Mucosa of descending colon (tissue), 3 donors: Measurements from ENCODE around the gene UBE3A. TPM values are rescaled to one million over a fixed set of nuclear protein-coding genes. Genes with fewer than 3 reads are reported as not detected.

ENCODE experiments used
- ATAC-seq: fragments of 200-7000 bp; cut with Tn5 transposase; one replicate; pipeline ENCODE4 v1.9.1; 2020; ENCODE audit warnings: mild to moderate bottlenecking, moderate library complexity
- DNase-seq, 3 donors: peaks; one replicate each; pipeline ENCODE4 v3.0.0-alpha.2; 2020
- H3K36me3 ChIP-seq: fragments of 200-600 bp; one replicate; pipeline ENCODE4 v1.8.0; 2021; ENCODE audit warnings: low read depth, mild to moderate bottlenecking
- H3K4me1 ChIP-seq: fragments of 200-600 bp; one replicate; pipeline ENCODE4 v1.8.0; 2021; ENCODE audit warnings: low read depth, mild to moderate bottlenecking
- H3K4me3 ChIP-seq: fragments of 200-600 bp; one replicate; pipeline ENCODE4 v1.8.0; 2021; ENCODE audit warnings: mild to moderate bottlenecking
- H3K9me3 ChIP-seq: fragments of 200-600 bp; one replicate; pipeline ENCODE4 v1.8.0; 2021; ENCODE audit warnings: mild to moderate bottlenecking
- CTCF ChIP-seq: fragments of 200-600 bp; IDR thresholded peaks from one replicate; pipeline ENCODE4 v1.8.0; 2022; ENCODE audit warnings: antibody characterized with exemption, mild to moderate bottlenecking
- intact Hi-C, 2 donors: fragments of 100-400 bp; cut with DNase I in 1 of 2; cut with micrococcal nuclease in 1 of 2; formaldehyde crosslinking; loops; one replicate each; pipeline versions ENCODE4 v1.11.0 to v1.11.1; 2022; cut with DNase I, micrococcal nuclease
- total RNA-seq, 3 donors: library from RNA; stranded (reverse); fragmentation: NEBNext Ultra II Directional in 2 of 3; extraction: Animal tissue kit (Norgen Biotek cat#: 25700) in 2 of 3; gene quantifications; one replicate each; pipeline versions ENCODE4 v1.2.1 to v1.2.4, GENCODE V29; 2021 to 2023
- donor health status: DM: no; HTN: no; CAD: no; lungs with moderate emphysema.
- donor health status: DM: no; HTN: no; CAD: no.
- donor health status: DM: no; HTN: yes; CAD: no.

Gene UBE3A
- total RNA-seq, 3 donors from 2014 or later, result 85.4 to 151 (median 100) TPM

GRCh38 chr15:25329696-25330095, 109.1 kb downstream of the UBE3A start:
- Histone ChIP-seq H3K9me3 (no peaks in the 10 kb centered on the region), H3K4me1 (peaks cover 7% of the 10 kb centered on the region), H3K36me3 (no peaks in the 10 kb centered on the region), H3K4me3 (no peak overlapping the region)
- intact Hi-C loops, result no loop called here
- no peak for TF ChIP-seq CTCF
- ATAC-seq, result no peak
- no peak for DNase-seq

- no peaks in the 10 kb centered on the region for H3K9me3 ChIP-seq
- no peak for TF ChIP-seq CTCF
- DNase-seq (peak in 1 of 3 donors; percentile 13), ATAC-seq (peak; percentile 72)
- no peaks in the 10 kb centered on the region for H3K36me3 ChIP-seq
- peaks cover 7% of the 10 kb centered on the region for H3K4me1 ChIP-seq
- H3K4me3 ChIP-seq, result no peak overlapping the region
- intact Hi-C loops, result no loop called here
Measured at GRCh38 chr15:25327686-25328085, 111.1 kb downstream of the UBE3A start.

GRCh38 chr15:25325187-25325586, 113.6 kb downstream of the UBE3A start:
- Histone ChIP-seq H3K36me3 (no peaks in the 10 kb centered on the region), H3K4me1 (peaks cover 7% of the 10 kb centered on the region), H3K4me3 (no peak overlapping the region), H3K9me3 (peaks cover 14% of the 10 kb centered on the region)
- DNase-seq, result no peak
- intact Hi-C loops, result no loop called here
- TF ChIP-seq CTCF, result no peak
- no peak for ATAC-seq

GRCh38 chr15:25323420-25323819, 115.4 kb downstream of the UBE3A start:
- DNase-seq (no peak), ATAC-seq (no peak)
- peaks cover 30% of the 10 kb centered on the region for H3K9me3 ChIP-seq
- intact Hi-C loops, result no loop called here
- H3K4me1 ChIP-seq, result peaks cover 7% of the 10 kb centered on the region
- TF ChIP-seq CTCF, result no peak
- H3K4me3 ChIP-seq, result no peak overlapping the region
- no peaks in the 10 kb centered on the region for H3K36me3 ChIP-seq

- no peaks in the 10 kb centered on the region for H3K4me1 ChIP-seq
- H3K36me3 ChIP-seq, result no peaks in the 10 kb centered on the region
- intact Hi-C loops, result no loop called here
- no peak for DNase-seq
- no peak for ATAC-seq
- no peak for TF ChIP-seq CTCF
- H3K9me3 ChIP-seq, result peaks cover 21% of the 10 kb centered on the region
- no peak overlapping the region for H3K4me3 ChIP-seq
Measured at GRCh38 chr15:25287823-25288222, 151.0 kb downstream of the UBE3A start.
